Glutamatergic neuron (in vitro differentiated cells): ENCODE measurements around the gene MSX2. TPM values are rescaled to one million over a fixed set of nuclear protein-coding genes. Genes with fewer than 3 reads are reported as not detected.

ENCODE experiments used
- DNase-seq: peaks from one replicate; pipeline ENCODE4 v3.0.0; 2022
- H3K27ac Mint-ChIP-seq: one replicate; pipeline ENCODE4 v1.8.0; 2020; ENCODE audit warnings: mild to moderate bottlenecking, mixed read lengths, inconsistent platforms; ENCODE audit not compliant: unreplicated experiment
- H3K27me3 Mint-ChIP-seq: one replicate; pipeline ENCODE4 v1.8.0; 2020; ENCODE audit warnings: mild to moderate bottlenecking, moderate library complexity, mixed read lengths, inconsistent platforms; ENCODE audit not compliant: unreplicated experiment
- H3K36me3 Mint-ChIP-seq: one replicate; pipeline ENCODE4 v1.8.0; 2020; ENCODE audit warnings: mild to moderate bottlenecking, mixed read lengths, inconsistent platforms; ENCODE audit not compliant: unreplicated experiment
- H3K4me1 Mint-ChIP-seq: one replicate; pipeline ENCODE4 v1.8.0; 2020; ENCODE audit warnings: mild to moderate bottlenecking, low read depth, mixed read lengths, inconsistent platforms; ENCODE audit not compliant: unreplicated experiment
- H3K4me3 Mint-ChIP-seq: one replicate; pipeline ENCODE4 v1.8.0; 2020; ENCODE audit warnings: mild to moderate bottlenecking, mixed read lengths, inconsistent platforms; ENCODE audit not compliant: unreplicated experiment
- H3K9me3 Mint-ChIP-seq: one replicate; pipeline ENCODE4 v1.8.0; 2020; ENCODE audit warnings: mild to moderate bottlenecking, moderate library complexity, mixed read lengths, inconsistent platforms; ENCODE audit not compliant: unreplicated experiment
- total RNA-seq: library from RNA; stranded (reverse); fragmentation: NEBNext Ultra II Directional; extraction: Animal tissue kit (Norgen Biotek cat#: 25700); gene quantifications from one replicate; pipeline ENCODE4 v1.2.1, GENCODE V29; 2021; ENCODE audit not compliant: unreplicated experiment
- TF ChIP-seq, protein P1 (sequence below): fragments of 200-600 bp; sonication (generic); IDR thresholded peaks from one replicate; pipeline ENCODE4 v1.5.0; 2021; ENCODE audit not compliant: partially characterized antibody, unreplicated experiment

MSX2 gene
- total RNA-seq, 1 donor from 2014 or later, result not detected

GRCh38 chr5:174731214-174732035 lies 7.0 kb downstream of the MSX2 start:
- Mint-ChIP-seq H3K9me3 (peaks cover 7% of the 10 kb centered on the region), H3K4me1 (peaks cover 6% of the 10 kb centered on the region), H3K4me3 (peak overlapping the region; percentile 64), H3K27me3 (peaks cover 51% of the 10 kb centered on the region), H3K36me3 (no peaks in the 10 kb centered on the region), H3K27ac (no peak overlapping the region)
- DNase-seq, result no peak
- TF ChIP-seq, protein P1, sequence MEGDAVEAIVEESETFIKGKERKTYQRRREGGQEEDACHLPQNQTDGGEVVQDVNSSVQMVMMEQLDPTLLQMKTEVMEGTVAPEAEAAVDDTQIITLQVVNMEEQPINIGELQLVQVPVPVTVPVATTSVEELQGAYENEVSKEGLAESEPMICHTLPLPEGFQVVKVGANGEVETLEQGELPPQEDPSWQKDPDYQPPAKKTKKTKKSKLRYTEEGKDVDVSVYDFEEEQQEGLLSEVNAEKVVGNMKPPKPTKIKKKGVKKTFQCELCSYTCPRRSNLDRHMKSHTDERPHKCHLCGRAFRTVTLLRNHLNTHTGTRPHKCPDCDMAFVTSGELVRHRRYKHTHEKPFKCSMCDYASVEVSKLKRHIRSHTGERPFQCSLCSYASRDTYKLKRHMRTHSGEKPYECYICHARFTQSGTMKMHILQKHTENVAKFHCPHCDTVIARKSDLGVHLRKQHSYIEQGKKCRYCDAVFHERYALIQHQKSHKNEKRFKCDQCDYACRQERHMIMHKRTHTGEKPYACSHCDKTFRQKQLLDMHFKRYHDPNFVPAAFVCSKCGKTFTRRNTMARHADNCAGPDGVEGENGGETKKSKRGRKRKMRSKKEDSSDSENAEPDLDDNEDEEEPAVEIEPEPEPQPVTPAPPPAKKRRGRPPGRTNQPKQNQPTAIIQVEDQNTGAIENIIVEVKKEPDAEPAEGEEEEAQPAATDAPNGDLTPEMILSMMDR, result no peak

- peaks cover 47% of the 10 kb centered on the region for H3K27me3 Mint-ChIP-seq
- H3K4me1 Mint-ChIP-seq, result peaks cover 6% of the 10 kb centered on the region
Observed at GRCh38 chr5:174732036-174733020, 7.9 kb downstream of the MSX2 start.

DNA sequence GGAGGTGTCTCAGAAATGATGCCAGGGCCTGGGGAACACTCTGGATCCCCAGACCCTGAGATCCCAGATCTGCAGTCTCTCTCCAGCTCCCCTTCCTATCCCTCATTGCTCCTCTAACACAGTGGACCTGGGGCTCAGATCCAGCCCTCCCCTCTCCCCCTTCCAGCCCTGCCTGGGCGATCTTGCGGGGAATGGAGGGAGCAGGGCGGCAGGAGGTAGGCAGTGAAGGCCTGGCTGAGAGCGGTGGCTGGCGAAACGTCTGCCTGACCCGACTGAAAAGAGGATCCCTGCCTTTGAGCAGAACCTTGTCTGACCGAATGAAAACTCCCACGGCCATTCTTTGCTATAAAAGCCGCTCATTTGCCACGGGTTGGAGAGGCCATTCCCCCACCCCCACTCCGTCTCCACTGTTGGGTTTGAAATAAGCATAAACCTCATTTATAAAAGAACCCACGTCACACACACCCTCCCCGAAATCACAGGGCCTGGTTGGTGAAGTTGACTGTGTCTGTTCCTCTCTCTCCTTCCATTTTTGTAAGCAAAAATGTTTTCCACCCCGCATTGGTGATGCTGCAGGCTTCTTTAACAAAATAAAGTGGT lies 8.8 kb downstream of the MSX2 start:
- TF ChIP-seq, protein P1, result no peak
- peaks cover 9% of the 10 kb centered on the region for H3K9me3 Mint-ChIP-seq
- H3K27ac Mint-ChIP-seq, result no peak overlapping the region
- H3K4me1 Mint-ChIP-seq, result peaks cover 6% of the 10 kb centered on the region
- H3K4me3 Mint-ChIP-seq, result no peak overlapping the region
- peaks cover 45% of the 10 kb centered on the region for H3K27me3 Mint-ChIP-seq
- H3K36me3 Mint-ChIP-seq, result no peaks in the 10 kb centered on the region
- DNase-seq, result no peak

More at GRCh38 chr5:174732036-174733020, 7.9 kb downstream of the MSX2 start:
- no peak for DNase-seq
- peak overlapping the region; percentile 20 for H3K4me3 Mint-ChIP-seq
- no peak overlapping the region for H3K27ac Mint-ChIP-seq
- peaks cover 7% of the 10 kb centered on the region for H3K9me3 Mint-ChIP-seq
- H3K36me3 Mint-ChIP-seq, result no peaks in the 10 kb centered on the region
- TF ChIP-seq, protein P1, result no peak

GRCh38 chr5:174733836-174734235 lies 9.5 kb downstream of the MSX2 start:
- no peak for DNase-seq
- H3K27ac Mint-ChIP-seq, result no peak overlapping the region
- TF ChIP-seq, protein P1, result no peak
- peaks cover 43% of the 10 kb centered on the region for H3K27me3 Mint-ChIP-seq
- H3K4me3 Mint-ChIP-seq, result no peak overlapping the region
- no peaks in the 10 kb centered on the region for H3K36me3 Mint-ChIP-seq
- peaks cover 7% of the 10 kb centered on the region for H3K9me3 Mint-ChIP-seq
- H3K4me1 Mint-ChIP-seq, result peaks cover 6% of the 10 kb centered on the region
